HuH-7 (cell line): ENCODE data around the gene GPX1.
"Not testable (repeated sequence)": the region's sequence is repeated elsewhere in the genome, so short reads cannot be mapped to it uniquely, and the experiment has no call there.

Experiments used
- DNase-seq: peaks from one replicate; pipeline ENCODE4 v3.0.0; 2011; ENCODE audit warnings: low spot score

Gene GPX1

GRCh38 chr3:49358217-49358883 lies at the start of gene GPX1:
Gene GPX1 (minus strand): TSS chr3:49358353. CDS start chr3:49358278, 75 bp downstream.
- peak; percentile 90 for DNase-seq

GRCh38 chr3:49406571-49407565 lies 48.7 kb upstream of the GPX1 start:
- DNase-seq: no peak

GRCh38 chr3:49405570-49405969 lies 47.4 kb upstream of the GPX1 start:
- DNase-seq: not testable (repeated sequence)

GRCh38 chr3:49403891-49404290 lies 45.7 kb upstream of the GPX1 start:
- DNase-seq: no peak

- DNase-seq: no peak
These were observed 43.6 kb upstream of the GPX1 start for GRCh38 chr3:49401766-49402165.

GRCh38 chr3:49399461-49399860 lies 41.3 kb upstream of the GPX1 start:
- DNase-seq: no peak

GRCh38 chr3:49397470-49397869 lies 39.3 kb upstream of the GPX1 start:
- DNase-seq: no peak

GRCh38 chr3:49391310-49391709 lies 33.2 kb upstream of the GPX1 start:
- DNase-seq: not testable (repeated sequence)

GRCh38 chr3:49389297-49389696 lies 31.1 kb upstream of the GPX1 start:
- DNase-seq: no peak

- DNase-seq: no peak
These were observed 30.2 kb upstream of the GPX1 start for GRCh38 chr3:49388289-49388820.

- no peak for DNase-seq
These were observed 29.6 kb upstream of the GPX1 start for GRCh38 chr3:49387721-49388120.

GRCh38 chr3:49386056-49386756 lies 28.1 kb upstream of the GPX1 start:
- DNase-seq: no peak

GRCh38 chr3:49385617-49386016 lies 27.5 kb upstream of the GPX1 start:
- DNase-seq: no peak

- no peak for DNase-seq
These were observed 25.2 kb upstream of the GPX1 start for GRCh38 chr3:49383387-49383786.

- DNase-seq: no peak
These were observed 20.2 kb upstream of the GPX1 start for GRCh38 chr3:49378249-49378895.

- DNase-seq: no peak
These were observed 19.3 kb upstream of the GPX1 start for GRCh38 chr3:49377483-49377882.

- DNase-seq: no peak
These were observed 13.8 kb upstream of the GPX1 start for GRCh38 chr3:49371946-49372345.

GRCh38 chr3:49370585-49371290 lies 12.6 kb upstream of the GPX1 start:
- DNase-seq: no peak

GRCh38 chr3:49362561-49362960 lies 4.4 kb upstream of the GPX1 start:
- no peak for DNase-seq

- DNase-seq: no peak
These were observed 1.5 kb upstream of the GPX1 start for GRCh38 chr3:49359623-49360022.

GRCh38 chr3:49358884-49359225 lies 702 bp upstream of the GPX1 start:
- peak; percentile 31 for DNase-seq
